NCI-H146 treated with DMSO at 0.1 percent for 48 hours (cell line): ENCODE results near the gene AIPL1.
A peak's percentile ranks its signal among the peaks of the same experiment; 100 is the strongest.

Experiments
- DNase-seq: peaks from one replicate; lab custom pipeline; 2025; ENCODE audit not compliant: unreplicated experiment; lab: John Stamatoyannopoulos, UW

The AIPL1 gene

GRCh38 chr17:6421700-6422604, 13.0 kb downstream of the AIPL1 start:
- peak; percentile 68 for DNase-seq

DNA sequence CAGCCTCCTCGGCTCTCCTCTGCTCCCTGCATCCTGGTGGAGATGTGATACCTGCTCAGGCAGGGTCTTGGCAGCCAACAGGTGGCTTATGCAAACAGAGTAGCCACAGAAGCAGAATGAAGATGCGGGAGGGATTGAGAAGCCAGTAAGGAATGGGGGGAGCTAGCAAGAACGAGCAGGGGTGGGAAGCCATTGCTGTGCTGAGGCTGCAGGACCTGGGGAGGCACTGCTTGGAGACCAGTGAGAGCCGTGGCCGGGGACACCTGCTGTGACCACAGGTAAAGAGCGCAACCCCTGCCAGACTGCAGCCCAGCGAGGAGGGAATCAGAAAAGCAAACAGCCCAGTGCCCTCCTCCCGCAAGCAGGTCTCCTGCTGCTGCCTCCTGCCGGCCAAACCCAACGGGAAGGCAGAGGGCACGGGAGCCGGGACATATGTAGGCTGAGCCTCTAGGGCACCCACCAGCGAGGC, 14.7 kb downstream of the AIPL1 start:
- DNase-seq: peak; percentile 93

DNA sequence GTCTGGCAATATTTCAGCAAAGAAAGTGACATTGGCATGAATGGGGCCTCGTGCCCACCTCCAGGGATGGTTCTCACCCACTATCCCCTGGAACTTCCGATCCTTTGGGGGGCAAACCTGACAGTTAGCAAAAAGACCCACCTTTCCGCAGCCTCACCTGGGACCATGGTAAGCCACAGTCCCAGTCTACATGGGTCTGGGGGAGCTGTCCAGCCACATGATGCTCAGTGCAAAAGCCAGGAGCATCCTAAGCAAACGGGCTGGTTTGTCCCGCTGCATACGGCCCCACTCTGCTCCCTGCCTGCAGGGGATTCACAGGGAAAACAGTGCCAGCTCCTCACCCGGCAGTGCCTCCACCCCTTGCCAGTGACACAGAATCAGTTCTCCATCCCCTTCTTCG, 19.3 kb downstream of the AIPL1 start:
- no peak for DNase-seq

DNA sequence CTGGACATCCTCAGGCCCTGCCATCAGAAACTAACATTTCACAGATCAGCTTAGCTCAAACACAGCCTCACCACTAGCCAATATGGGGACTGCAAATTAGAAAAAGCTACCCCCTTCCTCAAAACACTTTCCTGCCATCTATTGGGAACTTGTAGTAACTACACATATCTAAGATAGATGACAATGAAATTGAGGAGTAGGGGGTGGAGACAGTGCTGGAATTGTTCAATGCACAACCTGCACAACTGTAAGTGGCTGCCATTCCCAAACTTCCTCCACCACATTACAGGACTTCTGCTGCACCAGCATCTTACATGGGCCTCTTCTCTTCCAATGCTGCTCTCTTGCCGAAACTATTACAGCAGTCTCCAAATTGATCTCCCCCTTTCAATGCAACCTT, 21.9 kb downstream of the AIPL1 start:
- DNase-seq: peak; percentile 65

GRCh38 chr17:6408735-6409134, 26.2 kb downstream of the AIPL1 start:
- no peak for DNase-seq

DNA sequence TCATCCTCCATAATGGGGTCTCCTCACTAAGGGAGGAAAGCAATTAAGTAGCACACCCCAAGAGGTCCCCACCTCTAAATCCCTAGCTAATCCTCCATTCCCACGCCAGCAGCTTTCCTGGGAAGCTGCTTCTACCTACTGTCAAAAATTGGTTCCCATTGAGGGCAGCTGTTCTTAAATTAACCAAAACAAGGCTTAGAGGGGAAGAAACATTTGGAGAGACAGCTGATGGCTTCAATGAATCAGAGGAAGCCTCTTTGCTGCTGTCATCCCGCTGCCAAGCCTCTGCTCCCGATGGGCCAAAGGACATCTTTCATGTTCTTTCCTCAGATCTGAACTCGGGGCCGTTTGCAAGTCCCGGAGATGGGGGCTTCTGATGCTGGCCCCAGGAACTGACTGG, 26.6 kb downstream of the AIPL1 start:
- DNase-seq: no peak

GRCh38 chr17:6402258-6402657, 32.7 kb downstream of the AIPL1 start:
- no peak for DNase-seq

- DNase-seq: no peak
These were observed 36.0 kb downstream of the AIPL1 start for GRCh38 chr17:6398955-6399354.

- no peak for DNase-seq
These were observed 40.8 kb downstream of the AIPL1 start for GRCh38 chr17:6394055-6394606.

GRCh38 chr17:6393351-6393952, 41.5 kb downstream of the AIPL1 start:
- peak; percentile 65 for DNase-seq

DNA sequence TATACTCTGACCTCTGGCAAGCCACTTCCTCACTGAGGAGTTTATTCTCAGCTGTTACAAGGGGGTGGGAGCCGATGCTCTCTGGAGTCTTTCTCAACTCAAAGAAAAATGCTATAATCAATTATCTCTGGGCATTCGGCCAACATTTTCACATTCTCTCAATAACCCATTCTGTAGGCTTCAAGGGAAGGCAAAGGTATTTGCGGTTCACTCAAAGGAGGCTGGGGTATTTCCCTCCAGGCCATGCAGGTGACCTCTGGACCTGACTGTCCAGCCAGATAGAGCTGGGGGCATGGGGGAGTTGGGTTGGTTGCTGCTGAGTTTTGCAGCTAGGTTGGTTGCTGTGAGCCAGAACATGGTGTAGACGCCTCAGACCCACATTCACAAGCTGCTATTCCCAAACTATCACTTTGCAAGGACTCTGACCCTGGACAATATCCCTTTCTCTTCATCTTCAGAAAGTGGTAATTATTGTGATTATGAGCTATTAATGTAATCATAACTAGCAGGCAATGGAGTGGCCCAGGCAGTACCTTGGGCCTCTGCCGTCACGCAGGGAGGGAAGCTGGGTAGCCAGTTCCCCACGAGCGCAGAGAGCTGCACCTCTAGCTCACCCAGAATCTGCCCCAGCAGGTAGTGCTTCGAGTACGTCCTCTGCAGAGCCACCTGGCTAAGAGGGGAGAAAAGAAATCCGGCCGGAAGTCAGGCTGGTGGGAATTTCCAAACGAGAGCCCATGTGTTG, 42.1 kb downstream of the AIPL1 start:
- DNase-seq: peak; percentile 89

DNA sequence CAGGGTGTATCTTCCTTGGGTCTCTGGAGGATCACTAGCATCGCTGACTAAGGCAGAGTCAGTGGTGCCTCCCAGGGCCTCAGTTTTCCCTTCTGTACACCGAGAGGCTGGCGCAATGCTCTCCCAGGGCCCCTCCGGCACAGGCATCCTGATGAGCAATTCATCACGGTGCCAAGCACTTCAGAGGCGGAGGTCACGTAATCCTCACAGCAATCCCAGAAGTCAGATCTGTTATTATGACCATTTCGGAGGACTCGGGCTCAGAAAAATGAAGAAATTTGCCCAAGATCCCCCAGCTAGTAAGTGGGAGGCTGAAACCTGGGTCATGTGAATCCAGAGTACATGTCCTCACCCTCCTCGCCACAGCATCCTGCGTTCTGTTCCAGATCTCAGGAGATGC, 46.5 kb downstream of the AIPL1 start:
- DNase-seq: no peak

DNA sequence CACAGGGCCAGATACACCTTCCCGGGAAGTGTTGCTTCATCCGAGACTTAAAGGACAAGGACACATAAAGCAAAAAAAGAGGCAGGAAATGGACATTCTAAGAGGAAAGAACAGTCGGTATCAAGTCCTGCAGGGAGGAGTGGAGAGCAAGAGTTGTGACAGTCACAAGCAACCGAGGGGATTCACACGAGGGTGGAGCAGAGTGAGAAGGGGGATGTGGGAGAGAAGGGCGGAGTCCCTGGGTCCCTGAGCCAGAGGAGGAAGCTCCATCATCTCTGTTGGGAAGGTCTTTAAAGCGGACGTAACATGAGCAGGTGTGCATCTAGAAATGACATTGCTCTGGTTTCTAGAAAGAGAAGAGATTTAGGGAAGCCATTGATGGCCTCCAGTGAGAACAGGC, 47.1 kb downstream of the AIPL1 start:
- DNase-seq: no peak

GRCh38 chr17:6387442-6387841, 47.5 kb downstream of the AIPL1 start:
- no peak for DNase-seq

DNA sequence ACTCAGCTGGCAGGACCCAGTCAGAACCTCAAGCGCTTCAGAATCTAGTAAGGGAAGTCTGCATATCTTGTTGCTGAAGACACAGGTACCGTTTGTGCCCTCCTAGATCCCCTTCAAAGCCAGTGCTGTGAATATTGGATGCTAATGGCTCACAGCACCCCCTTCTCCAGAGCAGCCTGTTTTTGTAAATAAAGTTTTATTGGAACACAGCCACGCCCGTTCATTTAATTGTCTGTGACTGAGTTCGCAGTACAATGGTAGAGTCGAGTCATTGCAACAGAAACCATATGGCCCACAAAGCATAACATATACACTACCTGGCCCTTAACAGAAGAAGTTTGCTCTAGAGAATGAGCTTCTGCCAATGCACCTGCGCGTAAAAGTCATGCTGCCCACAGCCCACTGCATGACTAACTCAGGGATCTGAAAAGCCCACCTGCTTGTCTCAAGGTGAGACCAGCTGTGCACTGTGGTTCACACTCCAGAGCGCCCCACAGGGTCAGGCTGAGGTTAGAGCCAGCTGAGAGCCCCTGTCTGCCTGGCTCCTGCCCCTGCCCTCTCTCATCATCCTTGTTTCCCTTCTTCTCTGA, 48.8 kb downstream of the AIPL1 start:
- no peak for DNase-seq

DNA sequence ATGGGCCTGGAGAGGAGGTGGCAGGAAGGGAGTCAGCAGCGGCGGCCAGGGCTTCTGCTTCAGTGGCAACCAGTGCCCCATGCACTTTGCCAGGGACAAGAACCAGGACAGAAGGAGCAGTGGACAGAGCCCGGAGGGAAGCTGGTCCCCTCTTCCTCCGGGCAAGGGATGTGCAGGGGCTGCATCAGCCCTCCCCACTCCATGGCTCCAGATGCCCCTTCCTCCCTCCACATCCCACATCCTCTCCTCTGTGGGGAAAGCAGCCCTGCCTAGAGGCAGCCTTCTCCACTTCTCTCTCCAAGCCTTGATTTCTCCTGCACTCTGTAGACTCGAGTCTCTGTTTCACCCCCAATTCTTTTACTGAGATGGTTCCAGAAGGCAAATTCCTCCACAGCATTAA, 50.4 kb downstream of the AIPL1 start:
- no peak for DNase-seq

GRCh38 chr17:6381526-6382465, 53.1 kb downstream of the AIPL1 start:
- no peak for DNase-seq

GRCh38 chr17:6380915-6381438, 53.9 kb downstream of the AIPL1 start:
- DNase-seq: no peak

DNA sequence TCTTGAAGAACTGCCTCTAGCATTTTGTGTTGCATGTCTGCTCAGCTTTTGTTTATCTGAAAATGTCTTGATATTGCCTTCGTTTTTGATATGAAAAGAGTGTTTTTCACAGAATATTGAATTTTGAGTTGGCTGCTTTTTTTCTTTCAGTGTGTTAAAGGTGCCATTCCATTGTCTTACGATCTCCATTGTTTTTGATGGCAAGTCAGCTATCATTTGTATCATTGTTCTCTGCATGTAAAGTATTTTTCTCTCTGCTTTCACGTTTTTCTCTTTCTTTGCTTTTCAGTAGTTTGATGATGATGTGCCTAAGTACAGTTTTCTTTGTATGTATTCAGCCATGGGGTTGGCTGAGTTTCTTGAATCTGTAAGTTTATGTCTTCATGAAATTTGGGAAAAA, 57.0 kb downstream of the AIPL1 start:
- no peak for DNase-seq

DNA sequence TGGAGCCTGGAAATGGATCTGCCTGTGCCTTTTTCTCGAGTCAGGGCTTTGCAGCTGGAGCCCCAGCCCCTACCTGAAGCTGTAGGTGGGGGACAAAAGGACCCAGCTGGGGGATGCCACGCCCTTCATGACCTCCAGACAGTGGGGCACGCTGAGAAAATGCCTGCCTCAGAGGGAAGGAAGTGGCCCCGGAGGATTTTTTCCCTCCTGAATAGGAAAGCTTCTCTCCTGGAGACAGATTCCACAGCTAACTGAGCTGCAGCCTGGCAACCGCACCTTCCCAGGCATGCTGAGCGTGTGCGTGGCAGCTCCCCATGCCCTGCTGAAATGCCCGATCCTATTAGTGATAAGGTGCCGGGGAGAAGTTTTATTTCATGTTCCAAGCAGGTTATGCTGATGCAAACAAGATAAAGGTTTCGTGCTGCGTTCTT, 58.0 kb downstream of the AIPL1 start:
- DNase-seq: no peak
